ENCODE results near the gene ATP2B3.

The ATP2B3 gene

DNA sequence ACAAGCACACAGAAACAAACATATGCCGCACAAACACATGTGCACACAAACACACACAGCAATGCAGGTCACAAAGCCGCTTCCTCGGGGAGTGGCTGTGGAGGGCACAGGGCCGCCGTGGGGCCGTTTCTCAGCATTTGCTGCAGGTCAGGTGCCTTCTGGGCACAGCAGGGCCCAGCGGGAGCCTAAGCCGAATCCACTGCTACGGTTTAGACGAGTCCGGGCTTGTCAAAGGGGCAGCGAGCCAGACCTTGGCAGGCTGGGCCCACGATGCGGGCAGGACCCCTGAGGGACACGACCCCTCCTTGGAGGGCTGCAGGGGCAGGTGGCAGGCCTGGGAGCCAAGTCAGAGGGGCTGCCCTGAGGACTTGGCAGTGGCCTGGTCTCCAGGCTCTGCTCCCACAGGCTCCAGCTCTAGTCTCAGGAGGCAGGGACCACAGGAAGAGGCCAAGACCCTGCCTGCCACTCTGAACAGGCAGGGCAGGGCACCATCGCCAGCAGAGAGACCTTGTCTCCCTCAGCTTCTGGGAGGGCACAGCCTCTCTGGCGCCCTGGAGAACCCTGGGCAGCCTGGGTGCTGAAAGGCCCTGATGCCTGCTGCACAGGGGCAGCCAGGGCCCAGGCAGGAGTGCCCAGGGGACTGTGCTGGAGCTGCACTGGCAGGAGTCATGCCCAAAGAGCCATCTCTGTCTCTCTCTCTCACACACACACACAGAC lies 5.5 kb upstream of the ATP2B3 start:
- no peak for DNase-seq

DNA sequence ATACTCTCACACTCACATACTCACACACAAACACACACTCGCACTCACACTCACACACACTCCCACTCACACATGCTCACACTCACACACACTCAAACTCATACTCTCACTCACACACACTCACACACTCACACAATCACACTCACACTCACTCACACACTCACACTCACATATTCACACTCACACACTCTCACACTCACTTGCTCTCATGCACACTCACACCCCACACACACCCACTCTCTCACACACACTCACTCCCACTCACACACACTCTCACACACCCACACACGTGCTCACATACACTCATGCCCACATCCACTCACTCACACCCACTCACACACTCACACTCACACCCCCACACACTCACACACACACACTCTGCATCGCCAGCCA lies 4.9 kb upstream of the ATP2B3 start:
- no peak for DNase-seq

DNA sequence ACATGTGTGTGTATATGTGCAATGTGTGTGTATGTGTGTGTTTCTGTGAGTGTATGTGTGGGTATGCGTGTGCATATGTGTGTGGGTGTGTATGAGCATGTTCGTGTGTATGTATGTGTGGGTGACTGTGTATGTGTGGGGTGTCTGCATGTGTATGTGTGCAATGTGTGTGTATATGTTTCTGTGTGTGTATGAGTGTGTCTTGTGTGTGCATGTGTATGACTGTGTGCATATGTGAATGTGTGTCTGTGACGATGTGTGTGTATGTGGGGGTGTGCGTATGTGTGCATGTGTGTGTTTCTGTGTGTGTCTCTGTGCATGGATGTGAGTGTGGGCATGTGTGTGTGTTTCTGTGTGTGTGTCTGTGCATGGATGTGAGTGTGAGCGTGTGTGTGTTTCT lies 4.2 kb upstream of the ATP2B3 start:
- DNase-seq: no peak

DNA sequence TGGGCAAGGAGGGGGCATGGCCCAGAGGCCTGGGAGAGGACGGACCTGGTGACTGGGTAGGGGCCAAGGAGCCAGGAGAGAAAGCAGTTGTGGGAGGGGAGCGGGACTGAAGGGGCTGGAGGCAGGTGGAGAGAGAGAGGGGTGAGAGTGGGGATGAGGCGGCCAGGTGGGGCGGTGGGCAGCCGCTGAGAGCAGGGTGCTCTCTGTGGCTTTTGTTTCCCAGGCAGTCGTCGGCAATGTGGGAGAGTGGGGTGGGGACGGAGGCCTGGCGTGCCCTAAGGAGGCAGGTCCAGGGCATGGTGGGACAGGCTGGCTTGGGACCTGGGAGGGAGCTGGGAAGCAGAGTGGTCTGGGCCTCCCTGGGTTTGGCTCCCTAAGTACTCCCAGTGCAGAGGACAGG lies 3.2 kb upstream of the ATP2B3 start:
- DNase-seq: no peak

DNA sequence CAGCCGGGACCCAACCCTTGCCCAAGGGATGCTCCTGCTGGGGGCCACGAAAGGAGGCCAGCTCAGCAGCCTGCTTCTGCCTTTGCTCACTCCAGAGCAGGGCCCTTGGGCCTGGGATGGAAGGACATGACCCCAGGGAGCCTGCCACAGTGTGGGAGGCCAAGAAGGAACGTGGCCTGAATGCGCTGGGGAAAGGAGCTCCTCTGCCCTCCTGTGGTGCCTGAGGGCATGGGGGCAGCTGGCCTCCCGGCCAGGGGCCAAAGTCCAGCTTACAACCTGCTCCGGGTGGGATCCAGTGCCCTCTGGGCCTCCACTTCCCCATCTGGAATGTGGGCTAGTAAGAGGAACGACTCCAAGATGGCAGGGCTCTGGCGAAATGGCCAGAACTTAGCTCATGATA lies 2.0 kb upstream of the ATP2B3 start:
- DNase-seq: no peak

DNA sequence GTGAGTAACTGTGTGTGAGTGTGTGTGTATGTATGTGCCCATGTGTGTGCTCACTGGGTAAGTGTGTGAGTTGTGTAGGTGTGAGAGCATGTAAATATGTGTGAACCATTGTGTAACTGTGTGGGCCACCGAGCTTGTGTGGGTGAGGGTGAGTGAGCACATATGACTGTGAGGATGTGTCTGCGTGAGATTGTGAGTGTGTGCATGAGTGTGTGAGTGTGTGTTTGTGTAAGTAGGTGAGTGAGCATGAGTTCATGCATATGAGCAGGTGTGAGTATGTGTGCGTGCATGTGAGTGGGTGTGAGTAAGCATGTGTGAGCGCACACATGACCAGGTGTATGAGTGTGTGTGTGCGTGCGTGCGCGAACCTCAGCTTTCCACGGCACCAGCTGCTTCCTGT lies 1.4 kb upstream of the ATP2B3 start:
- DNase-seq: no peak

DNA sequence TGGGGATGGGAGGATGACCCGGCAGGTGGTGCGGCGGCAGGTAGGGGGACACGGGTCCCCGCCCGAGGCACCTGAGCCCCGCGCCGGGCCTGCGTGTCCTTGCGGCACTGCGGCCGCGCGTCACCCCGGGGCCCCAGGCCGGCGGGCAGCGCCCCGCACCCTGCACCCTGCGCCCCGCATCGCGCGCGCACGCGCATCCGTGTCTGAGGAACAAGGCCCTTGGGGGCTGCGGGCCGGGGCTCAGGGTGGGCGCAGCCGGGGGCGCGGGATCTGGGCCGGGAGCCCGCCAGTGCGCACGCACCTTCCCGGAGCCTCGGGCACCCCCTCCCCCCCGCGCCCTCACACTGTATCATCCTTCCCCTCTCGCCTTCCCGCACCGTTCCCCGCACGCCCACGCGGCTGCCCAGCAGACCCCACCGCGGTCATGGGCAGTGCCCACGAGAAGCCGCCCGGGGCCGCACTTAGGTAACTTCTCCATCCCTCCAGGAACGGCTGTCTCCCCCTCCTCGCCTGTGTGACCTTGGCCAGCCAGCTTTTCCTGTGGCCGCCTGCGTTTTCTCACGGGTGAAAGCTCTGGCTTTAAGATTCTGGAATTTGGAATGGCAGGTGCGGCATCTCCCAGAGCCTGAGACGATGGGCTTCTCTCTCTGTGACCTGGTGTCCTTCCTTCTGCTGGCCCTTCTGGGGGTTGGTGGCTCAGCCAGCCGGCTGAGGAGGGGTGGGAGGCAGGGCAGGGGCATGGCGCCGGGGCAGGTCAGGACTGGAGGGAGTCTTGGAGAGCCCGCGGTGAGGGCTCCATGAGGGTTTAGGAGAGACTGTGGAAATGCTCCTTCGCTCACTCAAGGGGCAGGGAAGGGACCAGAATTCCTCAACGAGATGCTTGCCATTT lies 748 bp downstream of the ATP2B3 start:
- DNase-seq: no peak

DNA sequence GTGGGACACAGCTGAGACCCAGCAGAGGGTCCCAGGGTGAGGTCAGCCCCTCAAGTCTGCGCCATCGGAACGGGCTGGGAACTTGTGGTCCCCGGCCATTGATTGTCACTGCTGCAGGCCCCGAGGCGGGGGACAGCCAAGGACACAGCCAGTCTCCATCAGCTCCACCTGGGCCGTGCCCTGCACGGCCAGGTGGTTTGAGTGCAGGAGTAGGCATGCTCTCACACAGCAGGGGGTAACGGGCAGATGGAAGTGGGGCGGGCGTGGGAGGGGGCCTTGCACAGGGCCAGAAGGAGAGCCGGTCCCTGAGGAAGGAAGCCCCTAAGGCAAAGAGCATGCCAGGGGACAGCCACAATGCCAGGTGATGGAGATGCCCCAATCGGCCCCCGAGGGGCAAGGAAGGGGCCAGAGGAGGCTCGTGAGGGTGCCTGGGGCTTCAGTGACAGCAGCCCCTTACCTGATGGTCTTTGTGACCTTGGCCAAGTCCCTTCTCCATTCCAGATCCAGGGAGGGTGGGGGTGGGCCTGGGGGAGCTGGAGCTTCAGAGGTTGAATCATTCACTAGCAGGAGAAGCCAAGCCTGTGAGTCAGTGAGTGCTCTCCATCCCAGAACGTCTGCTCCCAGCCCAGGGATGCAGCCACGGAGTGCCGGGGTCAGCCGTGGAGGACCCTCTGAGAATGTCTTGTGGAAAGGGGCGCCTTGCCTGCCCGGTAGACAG lies 2.3 kb downstream of the ATP2B3 start:
- DNase-seq: no peak

DNA sequence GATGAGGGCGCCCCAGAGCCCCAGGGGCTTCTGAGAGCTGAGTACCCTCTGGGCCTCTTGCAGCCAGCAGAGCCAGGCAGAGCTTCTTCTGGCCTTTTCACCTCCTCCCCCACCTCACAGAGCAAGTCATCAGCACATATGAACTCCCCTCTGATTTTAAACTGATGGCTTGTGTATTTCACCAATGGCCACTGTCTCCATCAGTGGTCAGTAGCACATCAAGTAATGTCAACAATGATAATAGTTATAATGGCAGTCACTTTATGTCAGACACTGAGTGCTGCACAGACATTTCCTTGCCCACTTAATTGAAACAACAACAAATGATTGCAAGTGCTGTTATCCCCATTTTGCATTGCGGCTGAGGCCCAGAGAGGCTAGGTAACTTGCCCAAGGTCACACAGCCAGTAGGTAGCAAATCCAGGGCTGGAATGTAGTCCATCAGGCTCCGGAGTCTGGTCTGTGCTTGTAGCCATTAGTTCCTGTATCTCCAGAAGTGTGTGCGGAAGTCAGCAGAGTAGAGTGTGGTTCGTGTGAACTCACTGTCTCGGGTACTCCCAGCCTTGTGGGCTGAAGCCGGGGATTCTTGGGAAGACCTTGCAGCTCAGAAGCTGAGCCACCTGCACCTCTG lies 3.0 kb downstream of the ATP2B3 start:
- no peak for DNase-seq

DNA sequence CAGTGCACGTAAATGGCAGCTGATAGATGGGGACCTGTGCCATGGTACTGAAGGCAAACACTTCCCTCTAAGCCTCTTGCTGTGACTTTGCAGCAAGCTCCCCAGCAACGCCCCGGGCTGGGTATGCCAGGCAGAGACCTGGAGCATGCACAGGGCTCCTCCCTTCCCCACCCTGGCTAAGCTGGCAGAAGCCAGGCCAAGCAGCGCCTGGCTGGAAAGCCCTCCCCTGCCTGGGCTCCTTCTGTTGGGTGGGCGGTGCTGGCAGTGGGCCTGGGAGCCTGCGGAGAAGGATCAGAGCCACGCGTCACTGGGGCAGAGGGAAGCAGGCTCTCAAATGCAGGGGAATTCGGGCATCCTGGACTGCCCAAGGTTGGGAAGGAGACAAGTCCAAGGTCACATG lies 3.6 kb downstream of the ATP2B3 start:
- no peak for DNase-seq

DNA sequence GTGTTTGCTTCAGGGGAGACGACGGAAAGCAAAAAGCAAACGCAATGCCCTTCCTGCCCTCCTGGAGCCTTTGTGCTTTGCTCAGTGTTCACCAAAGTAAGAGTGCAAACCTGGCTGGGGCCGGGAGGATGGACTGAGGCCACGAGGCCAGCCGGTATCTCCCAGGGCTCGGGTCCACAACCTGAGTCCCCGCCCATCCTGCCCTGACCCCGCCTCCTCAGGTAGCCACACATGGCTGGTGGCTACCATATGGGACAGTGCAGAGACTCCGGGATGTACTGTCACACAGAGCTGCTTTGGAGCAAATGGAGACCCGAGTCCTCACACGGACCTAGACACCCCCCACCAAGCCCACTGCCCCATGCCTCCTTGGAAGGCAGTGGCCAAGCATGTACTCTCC lies 4.8 kb downstream of the ATP2B3 start:
- DNase-seq: no peak

DNA sequence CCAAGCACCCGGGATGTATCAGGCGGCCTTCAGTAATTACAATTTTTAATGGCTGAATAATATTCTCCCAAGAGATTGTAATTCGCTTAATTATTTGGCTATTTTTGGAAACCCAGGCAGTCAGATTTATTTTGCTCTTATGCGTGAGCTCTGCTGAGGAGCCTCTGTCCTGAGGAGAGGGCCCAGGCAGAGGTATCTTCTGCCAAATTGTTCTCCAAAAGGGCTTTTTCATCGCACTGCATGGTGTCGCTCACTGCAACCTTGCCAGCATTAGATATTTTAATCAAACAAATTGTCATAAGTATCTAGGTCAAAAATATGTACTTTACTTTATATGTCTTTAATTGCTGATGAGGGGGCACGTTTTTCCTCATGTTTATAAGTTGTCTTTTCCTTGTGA lies 5.8 kb downstream of the ATP2B3 start:
- DNase-seq: no peak

DNA sequence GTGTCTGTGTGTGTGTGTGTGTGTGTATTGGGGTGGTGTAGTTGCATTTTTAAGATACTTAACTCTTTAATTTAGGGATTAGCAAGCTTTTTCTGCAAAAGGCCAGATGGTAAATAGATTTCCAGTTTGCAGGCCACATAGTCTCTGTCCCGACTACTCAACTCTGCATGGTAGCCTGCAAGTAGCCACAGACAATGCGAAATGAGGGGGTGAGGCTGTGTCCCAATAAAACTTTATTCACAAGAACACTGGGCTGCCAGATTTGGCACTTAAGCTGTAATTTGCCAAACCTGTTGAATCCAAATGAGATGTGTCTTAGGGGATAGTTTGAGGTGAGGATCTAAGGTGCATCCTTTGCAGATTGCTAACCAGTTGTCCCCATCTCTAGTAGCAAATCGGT lies 6.8 kb downstream of the ATP2B3 start:
- no peak for DNase-seq

DNA sequence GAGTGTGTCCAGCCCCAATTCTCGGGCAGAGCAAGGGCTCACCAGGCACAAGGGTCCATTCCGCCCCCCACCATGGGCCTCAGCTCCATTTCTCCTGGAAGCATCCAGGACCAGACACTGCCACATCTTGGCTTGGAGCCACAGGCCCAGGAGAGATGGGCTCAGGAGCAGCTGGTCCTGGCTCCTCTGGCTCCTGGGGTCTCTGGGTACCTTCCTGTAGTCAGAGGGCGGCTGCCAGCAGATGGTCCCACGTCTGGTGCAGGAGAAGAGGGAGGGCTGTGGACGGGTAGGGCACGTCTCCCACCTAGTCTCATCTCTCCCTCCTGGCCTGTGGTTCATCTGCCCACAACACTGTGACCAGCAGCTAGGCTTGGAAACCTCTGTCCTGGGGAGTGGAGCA lies 8.0 kb downstream of the ATP2B3 start:
- DNase-seq: no peak

DNA sequence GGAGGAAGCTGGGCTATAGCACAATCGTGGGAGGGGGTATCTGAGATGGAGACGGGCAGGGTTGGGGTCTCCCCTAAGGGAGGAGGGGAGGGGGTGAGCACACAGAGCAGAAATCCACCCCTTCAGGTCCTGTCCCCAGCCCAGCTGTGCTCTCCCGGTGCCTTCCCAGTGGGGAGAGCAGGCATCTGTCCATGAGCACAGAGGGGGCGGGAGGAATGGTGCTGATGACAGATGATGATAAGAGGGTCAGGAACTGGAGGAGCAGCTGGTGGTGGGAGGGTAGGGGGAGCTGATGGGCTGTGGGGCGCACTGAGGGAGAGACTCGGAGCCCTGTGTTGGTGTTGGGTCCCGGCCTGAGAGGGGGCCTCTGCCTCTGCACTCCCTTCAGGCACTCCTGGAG lies 8.6 kb downstream of the ATP2B3 start:
- DNase-seq: no peak

DNA sequence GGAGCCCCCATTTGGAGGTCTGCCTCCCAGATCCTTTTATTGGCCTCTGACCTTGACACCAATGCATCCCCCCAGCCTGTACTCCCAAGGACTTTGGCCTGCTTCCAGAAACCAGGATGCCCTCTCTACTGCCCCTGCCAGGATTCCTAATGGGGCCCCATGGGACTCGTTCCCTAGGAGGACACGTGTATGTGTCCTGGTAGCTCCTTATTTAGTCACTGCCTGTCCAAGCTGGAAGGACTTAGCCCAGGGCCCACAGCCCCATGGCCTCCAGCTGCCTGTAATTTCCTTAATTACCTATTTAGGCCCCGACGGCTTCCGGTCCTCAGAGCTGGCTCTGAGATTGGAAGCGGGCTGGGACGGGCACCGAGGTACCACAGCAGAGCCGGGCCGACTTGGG lies 9.4 kb downstream of the ATP2B3 start:
- DNase-seq: no peak

DNA sequence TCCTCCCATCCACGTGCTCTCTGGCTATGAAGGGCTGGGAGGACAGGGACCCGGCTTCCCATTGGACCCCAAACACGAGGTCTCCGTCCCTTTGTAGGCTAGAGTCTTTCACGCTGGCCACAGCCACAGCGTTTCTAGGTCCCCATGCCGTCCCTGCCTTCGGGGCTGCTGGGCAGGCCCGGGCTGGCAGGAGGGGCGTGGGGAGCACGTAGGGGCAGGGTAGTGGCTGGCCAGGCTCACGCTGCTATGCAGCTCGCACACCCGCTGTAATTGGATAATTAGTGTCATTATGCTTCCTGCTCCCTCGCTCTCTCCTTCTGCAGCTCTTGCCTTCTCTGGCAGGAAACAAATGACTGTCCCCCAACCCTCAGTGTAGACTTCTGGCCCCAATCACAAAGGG lies 9.8 kb downstream of the ATP2B3 start:
- DNase-seq: no peak

DNA sequence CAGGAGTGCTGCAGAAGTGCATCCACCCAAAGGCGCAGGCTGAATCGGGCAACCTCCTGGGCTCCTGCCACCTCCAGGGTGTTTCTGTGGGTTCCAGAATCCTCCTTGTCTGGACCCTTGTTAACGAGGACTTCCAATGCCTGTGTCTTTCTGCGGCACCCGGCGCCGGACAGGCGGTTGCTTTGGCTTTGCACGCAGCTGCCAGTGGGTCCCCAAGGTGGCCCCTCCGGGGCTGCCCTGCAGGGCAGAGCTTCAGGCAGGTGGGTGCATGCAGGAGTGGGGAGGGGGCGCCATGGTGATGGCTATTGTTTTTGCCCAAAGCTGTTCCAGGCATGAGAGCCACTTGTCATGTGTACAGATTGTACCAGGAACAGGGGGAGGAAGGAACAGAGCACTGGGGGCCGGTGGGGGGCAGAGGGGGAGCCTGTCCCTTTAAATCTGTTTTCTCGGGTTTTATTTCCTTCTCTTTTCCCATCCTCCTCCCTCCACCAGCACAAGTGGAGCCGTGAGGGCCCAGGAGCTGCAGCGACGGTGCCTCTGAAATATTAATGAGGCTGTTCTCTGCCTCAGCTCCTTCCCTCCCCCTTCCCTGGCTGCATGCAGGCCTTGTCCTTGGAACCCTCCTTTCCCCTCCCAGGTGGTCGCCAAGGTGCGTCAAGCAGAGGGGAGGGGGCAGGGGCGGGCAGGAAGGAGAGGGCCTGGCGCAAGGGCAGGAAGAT lies 13.1 kb downstream of the ATP2B3 start:
- DNase-seq: no peak

DNA sequence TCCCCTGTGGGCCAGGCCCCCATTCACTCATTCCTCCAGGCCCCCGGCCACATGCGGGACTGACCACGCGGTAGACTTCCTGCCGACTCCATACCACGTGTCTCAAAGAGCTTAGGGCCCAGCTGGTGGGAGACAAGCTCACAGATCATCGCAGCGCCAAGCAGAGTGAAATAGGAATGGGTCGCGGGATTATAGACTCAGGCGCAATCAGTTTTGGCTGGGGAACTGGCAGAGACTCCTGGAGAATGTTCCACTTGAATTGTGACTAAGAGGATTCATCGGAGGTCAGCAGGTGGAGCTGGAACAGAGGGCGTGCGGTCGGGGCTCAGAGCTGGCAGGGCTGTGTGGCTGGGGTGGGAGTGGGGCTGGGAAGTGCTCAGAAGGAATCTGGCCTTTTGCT lies 15.6 kb downstream of the ATP2B3 start:
- DNase-seq: no peak

DNA sequence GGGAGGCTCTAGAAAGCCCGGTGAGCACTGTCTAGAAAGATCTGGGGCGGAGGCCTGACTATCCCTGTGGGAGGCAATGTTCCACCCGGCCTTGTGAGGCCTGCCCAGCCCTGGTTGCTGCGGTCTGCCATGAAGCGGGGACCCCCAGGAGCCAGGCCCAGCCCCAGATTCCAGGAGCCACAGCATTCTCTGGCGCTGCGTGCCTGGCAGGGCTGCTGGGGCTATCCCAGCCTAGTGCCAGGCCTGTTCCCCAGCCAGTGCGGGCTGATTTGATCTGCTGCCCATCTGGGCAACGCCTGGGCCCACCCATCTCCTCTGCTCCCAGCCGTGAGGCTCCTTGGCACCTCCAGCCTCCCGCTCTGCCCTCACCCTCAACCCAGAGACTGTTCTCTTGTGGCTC lies 19.6 kb downstream of the ATP2B3 start:
- no peak for DNase-seq

DNA sequence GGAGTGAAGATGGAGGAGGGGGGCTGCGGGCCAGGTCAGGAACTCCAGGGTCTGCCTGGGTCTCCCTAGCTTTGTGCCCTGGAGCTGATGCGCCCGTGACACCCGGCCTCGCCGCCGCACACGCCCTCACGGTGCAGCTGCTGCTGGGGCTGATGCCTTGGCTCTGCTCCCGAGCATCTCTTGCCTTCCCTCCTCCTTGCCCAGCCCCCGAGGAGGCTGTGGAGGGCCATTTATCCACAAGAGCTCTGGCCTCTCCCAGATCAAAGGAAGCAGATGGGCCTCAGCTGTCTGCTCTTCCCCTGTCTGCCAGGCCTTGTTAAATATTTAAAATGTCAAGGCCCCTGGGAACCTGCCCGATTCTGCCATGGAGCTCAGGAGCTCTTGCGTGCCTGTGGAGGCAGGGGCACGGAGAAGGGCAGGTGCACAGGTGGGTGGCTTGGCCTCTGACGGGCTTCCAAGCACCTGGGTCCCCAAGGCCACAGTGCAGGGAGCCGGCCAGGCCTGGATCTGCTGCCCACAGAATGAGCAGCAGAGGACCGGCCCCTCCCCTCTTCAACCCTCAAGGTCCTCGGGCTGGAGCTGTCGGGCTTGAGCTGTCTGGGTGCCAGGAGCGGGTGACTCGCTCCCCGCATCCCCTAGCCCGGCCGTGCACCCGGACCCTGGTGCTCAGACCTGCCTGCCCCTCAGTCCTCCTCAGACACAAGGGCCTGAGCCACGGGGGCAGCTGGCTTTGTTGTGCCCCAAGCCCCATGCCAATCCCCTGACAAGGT lies 20.3 kb downstream of the ATP2B3 start:
- DNase-seq: no peak

DNA sequence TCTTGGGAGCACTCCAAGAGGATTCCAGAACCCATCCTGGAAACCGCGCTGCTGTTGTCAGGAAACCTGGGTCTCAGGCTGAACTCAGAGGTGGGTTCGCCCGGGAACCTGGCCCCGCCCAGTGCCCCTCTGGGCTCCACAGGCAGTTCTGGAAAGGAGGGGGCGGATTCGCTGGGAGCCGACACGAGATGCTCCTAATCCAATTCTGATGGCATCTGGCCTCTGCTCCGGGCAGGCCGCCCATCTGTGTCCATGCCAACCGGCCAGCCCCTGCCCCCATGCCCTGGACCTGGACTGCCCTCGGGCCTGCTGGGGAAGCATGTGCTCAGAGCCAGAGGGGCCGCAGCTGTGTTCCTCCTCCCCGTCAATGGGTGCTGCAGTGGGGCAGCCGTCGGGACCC lies 21.0 kb downstream of the ATP2B3 start:
- no peak for DNase-seq
